GM12864 (cell line): Measurements from ENCODE around the gene LEMD2.

Experiments
- DNase-seq: peaks from one replicate; pipeline ENCODE4 v3.0.0-alpha.2; 2011; ENCODE audit warnings: low read depth
- H3K4me3 ChIP-seq: 2 replicates; pipeline ENCODE4 v1.5.1; 2011; ENCODE audit warnings: mild to moderate bottlenecking, low read depth, low read length, control low read depth
- CTCF ChIP-seq: IDR thresholded peaks from 2 replicates; pipeline ENCODE4 v1.5.1; 2011; ENCODE audit warnings: low read depth, mild to moderate bottlenecking, moderate library complexity, low read length, control low read depth, inconsistent platforms; ENCODE audit errors: missing control alignments

LEMD2 gene

GRCh38 chr6:33732817-33733708 is 55.9 kb downstream of the LEMD2 start:
- H3K4me3 ChIP-seq = no peak overlapping the region
- DNase-seq = no peak
- TF ChIP-seq CTCF = no peak

DNA sequence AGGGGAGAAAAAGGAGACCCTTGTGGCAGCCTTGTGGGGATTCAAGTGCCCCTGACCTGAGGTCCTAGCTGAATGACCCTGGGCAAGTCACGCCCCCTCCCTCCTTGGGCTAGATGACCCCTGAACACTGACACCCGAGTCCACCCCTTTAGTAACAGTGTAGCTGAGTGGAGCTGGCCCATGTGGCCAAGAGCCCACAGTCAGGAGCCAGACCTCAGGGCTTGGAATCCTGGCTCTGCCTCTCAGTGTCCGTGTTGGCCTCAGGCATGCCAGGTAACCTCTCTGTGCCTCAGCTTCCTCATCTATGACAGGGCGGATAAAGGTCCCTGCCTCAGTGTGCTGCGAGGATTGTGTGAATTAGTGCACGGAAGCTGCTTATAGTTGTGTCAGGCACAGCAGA is 56.5 kb downstream of the LEMD2 start:
- H3K4me3 ChIP-seq = no peak overlapping the region
- DNase-seq = no peak
- no peak for TF ChIP-seq CTCF

DNA sequence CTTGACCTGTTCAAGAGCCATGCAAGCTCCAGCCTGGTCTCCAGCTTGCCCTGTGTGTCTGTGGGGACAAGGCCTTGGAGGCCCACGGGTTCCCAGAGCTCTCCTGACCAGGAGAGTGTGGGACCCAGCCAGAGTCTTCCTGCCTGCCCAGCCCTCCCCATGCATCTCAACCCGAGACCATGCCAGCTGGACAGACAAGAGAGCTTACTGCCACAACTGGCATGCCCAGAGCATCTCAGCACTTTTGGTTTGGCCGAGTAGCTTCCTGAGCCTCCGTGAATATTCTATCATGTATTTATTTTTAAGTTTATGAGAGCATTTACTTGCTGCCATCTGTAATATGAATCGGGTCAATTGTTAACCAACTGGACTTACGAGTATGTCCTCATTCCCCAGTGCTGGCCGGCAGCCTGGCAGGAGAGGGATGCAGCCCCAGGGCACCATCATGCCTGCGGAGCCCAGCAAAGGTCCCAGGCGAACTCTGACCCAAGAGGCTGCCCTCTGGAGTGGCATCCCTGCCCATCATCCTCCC is 57.1 kb downstream of the LEMD2 start:
- H3K4me3 ChIP-seq = no peak overlapping the region
- no peak for DNase-seq
- no peak for TF ChIP-seq CTCF

GRCh38 chr6:33731035-33731434 is 57.9 kb downstream of the LEMD2 start:
- H3K4me3 ChIP-seq = no peak overlapping the region
- DNase-seq = no peak
- no peak for TF ChIP-seq CTCF

DNA sequence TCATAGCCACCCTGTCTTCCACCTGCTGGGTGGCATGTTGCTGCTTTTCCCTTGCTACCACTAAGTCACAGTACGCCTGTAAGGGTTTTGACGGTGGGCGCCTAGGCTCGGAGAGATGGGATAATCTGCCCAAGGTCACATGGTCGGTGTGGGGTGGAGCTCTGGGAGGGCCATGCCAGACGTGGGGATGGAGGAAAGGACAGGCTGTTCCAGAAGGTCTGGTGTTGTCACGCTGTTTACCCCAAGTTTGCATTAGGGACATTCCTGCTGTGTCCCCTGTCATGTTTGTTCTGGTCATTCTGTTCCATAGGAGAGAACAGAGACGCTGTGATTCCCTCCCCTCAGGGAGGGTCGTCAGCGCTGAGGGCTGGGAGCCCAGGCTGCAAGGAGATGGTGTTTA is 58.3 kb downstream of the LEMD2 start:
- no peak overlapping the region for H3K4me3 ChIP-seq
- no peak for TF ChIP-seq CTCF
- DNase-seq = no peak

GRCh38 chr6:33729059-33729458 is 59.9 kb downstream of the LEMD2 start:
- no peak overlapping the region for H3K4me3 ChIP-seq
- TF ChIP-seq CTCF = no peak
- no peak for DNase-seq

DNA sequence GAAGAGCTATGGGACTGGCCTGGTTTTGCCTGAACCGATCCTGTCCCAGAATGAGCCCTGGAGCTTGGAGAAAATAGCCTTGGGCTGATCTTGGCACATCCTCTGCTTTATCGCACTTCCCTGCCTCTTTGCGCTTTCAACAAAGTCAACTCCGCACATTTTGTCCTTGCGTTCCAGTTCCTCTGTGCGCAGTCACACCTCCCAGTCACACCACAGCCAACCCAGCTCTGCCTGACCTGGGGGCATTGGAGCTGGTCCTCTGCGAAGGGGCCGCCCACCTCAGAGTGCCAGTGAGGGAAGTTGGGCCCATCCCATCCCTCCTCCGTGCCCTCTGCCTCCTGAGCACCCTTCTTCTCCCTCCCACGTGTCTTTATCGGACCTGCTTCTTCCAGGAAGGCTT is 60.5 kb downstream of the LEMD2 start:
- no peak for TF ChIP-seq CTCF
- DNase-seq = no peak
- no peak overlapping the region for H3K4me3 ChIP-seq
